ENCODE measurements around the gene NT5DC2. TPM values are rescaled to one million over a fixed set of nuclear protein-coding genes. Genes with fewer than 3 reads are reported as not detected.

Gene NT5DC2
- total and polyA plus RNA-seq, 8 donors: 4.6 to 56.2 (median 21.6) TPM

GRCh38 chr3:52503788-52504424 lies 29.8 kb downstream of the NT5DC2 start:
- H3K9me3 ChIP-seq: no peaks in the 10 kb centered on the region
- intact Hi-C loops (cut with DNase I; ENCODE audit: low total_unique reads): no loop called here
- 54 to 65% (median 55%) methylated on average over 20 to 23 of the region's 23 CpGs for WGBS, 5 donors
- TF ChIP-seq EP300 (IDR thresholded peaks at IDR 0.05): no peak
- peak in 1 of 2 donors; percentile 45 for DNase-seq
- peaks cover 0 to 32% (median 4%) of the 10 kb centered on the region in 4 donors for H3K36me3 ChIP-seq
- H3K4me3 ChIP-seq: no peak overlapping the region
- peaks cover 0 to 5% (median 0%) of the 10 kb centered on the region in 4 donors for H3K4me1 ChIP-seq
- no peaks in the 10 kb centered on the region for H3K27me3 ChIP-seq
- no peak overlapping the region for H3K27ac ChIP-seq

- Histone ChIP-seq H3K4me1 (peaks cover 0 to 16% (median 3%) of the 10 kb centered on the region in 4 donors), H3K9me3 (no peaks in the 10 kb centered on the region), H3K27ac (no peak overlapping the region), H3K36me3 (peaks cover 0 to 31% (median 4%) of the 10 kb centered on the region in 4 donors), H3K4me3 (no peak overlapping the region), H3K27me3 (no peaks in the 10 kb centered on the region)
- TF ChIP-seq EP300 (IDR thresholded peaks at IDR 0.05): no peak
- TF ChIP-seq CTCF (IDR thresholded peaks at IDR 0.05): no peak
- no peak for TF ChIP-seq POLR2AphosphoS5 (IDR thresholded peaks at IDR 0.05)
- TF ChIP-seq POLR2A (IDR thresholded peaks at IDR 0.05): no peak
- WGBS, 5 donors: 91 to 98% (median 96%) methylated on average over 7 to 11 of the region's 11 CpGs; no CpG with 5 or more reads in 1 of the 5 donors
- intact Hi-C loops (cut with DNase I; ENCODE audit: low total_unique reads): no loop called here
- DNase-seq: no peak
Measured at GRCh38 chr3:52502808-52503350, 30.8 kb downstream of the NT5DC2 start.

- no peaks in the 10 kb centered on the region for H3K27me3 ChIP-seq
- no peak for DNase-seq
- H3K4me3 ChIP-seq: no peak overlapping the region
- H3K27ac ChIP-seq: no peak overlapping the region
- WGBS, 5 donors: 84 to 90% (median 86%) methylated on average over 11 of the region's 11 CpGs
- peaks cover 0 to 24% (median 2%) of the 10 kb centered on the region in 4 donors for H3K36me3 ChIP-seq
- no peaks in the 10 kb centered on the region for H3K9me3 ChIP-seq
- H3K4me1 ChIP-seq: peaks cover 0 to 20% (median 3%) of the 10 kb centered on the region in 4 donors
- intact Hi-C loops (cut with DNase I; ENCODE audit: low total_unique reads): no loop called here
- TF ChIP-seq POLR2AphosphoS5 (IDR thresholded peaks at IDR 0.05): no peak
Measured at GRCh38 chr3:52502001-52502400, 31.7 kb downstream of the NT5DC2 start.

- intact Hi-C loops (cut with DNase I; ENCODE audit: low total_unique reads): no loop called here
- WGBS, 5 donors: 60 to 80% (median 69%) methylated on average over 5 to 11 of the region's 11 CpGs
- DNase-seq: no peak
- TF ChIP-seq EP300 (IDR thresholded peaks at IDR 0.05) (no peak), CTCF (IDR thresholded peaks at IDR 0.05) (no peak), POLR2A (IDR thresholded peaks at IDR 0.05) (no peak), POLR2AphosphoS5 (IDR thresholded peaks at IDR 0.05) (no peak)
- Histone ChIP-seq H3K9me3 (no peaks in the 10 kb centered on the region), H3K4me3 (no peak overlapping the region), H3K27ac (no peak overlapping the region), H3K36me3 (peaks cover 0 to 17% (median 0%) of the 10 kb centered on the region in 4 donors), H3K4me1 (peaks cover 0 to 26% (median 3%) of the 10 kb centered on the region in 4 donors), H3K27me3 (no peaks in the 10 kb centered on the region)
Measured at GRCh38 chr3:52501046-52501445, 32.6 kb downstream of the NT5DC2 start.

GRCh38 chr3:52498137-52499054 lies 35.3 kb downstream of the NT5DC2 start:
- H3K27me3 ChIP-seq: no peaks in the 10 kb centered on the region
- WGBS, 5 donors: 61 to 77% (median 69%) methylated on average over 21 to 24 of the region's 24 CpGs
- peak in 1 of 2 donors; percentile 48 for DNase-seq
- peak overlapping the region in 2 of 5 donors; percentile 32 to 64 for H3K27ac ChIP-seq
- no peak overlapping the region for H3K4me3 ChIP-seq
- TF ChIP-seq CTCF (IDR thresholded peaks at IDR 0.05): no peak
- no peak for TF ChIP-seq POLR2A (IDR thresholded peaks at IDR 0.05)
- TF ChIP-seq EP300 (IDR thresholded peaks at IDR 0.05): no peak
- TF ChIP-seq POLR2AphosphoS5 (IDR thresholded peaks at IDR 0.05): no peak
- intact Hi-C loops (cut with DNase I; ENCODE audit: low total_unique reads): no loop called here
- no peaks in the 10 kb centered on the region for H3K9me3 ChIP-seq
- peaks cover under 1 to 7% (median 5%) of the 10 kb centered on the region in 4 donors for H3K36me3 ChIP-seq
- peaks cover 0 to 53% (median 15%) of the 10 kb centered on the region in 4 donors for H3K4me1 ChIP-seq
